ENCODE data around the gene SCGB1D1.

SCGB1D1 gene

GRCh38 chr11:62233730-62234129 lies 43.7 kb downstream of the SCGB1D1 start:
- no peak for DNase-seq (ENCODE audit: low spot score)

- DNase-seq (ENCODE audit: low spot score) = no peak
These were observed 46.2 kb downstream of the SCGB1D1 start for GRCh38 chr11:62236187-62236586.

GRCh38 chr11:62237499-62237898 lies 47.5 kb downstream of the SCGB1D1 start:
- DNase-seq (ENCODE audit: low spot score) = no peak

GRCh38 chr11:62238151-62238550 lies 48.1 kb downstream of the SCGB1D1 start:
- no peak for DNase-seq (ENCODE audit: low spot score)

- DNase-seq (ENCODE audit: low spot score) = no peak
These were observed 51.1 kb downstream of the SCGB1D1 start for GRCh38 chr11:62241095-62241494.

- peak; percentile 91 for DNase-seq (ENCODE audit: low spot score)
These were observed 52.0 kb downstream of the SCGB1D1 start, which contains the start of gene SCGB1D2 for GRCh38 chr11:62242021-62242420. TSS of gene SCGB1D2 (plus strand) at chr11:62242239. CDS start at chr11:62242308, 69 bp downstream.

All from cerebellar cortex (tissue), 1 donor.